Kidney (tissue), 14 donors: ENCODE measurements around the gene CD74. TPM values are rescaled to one million over a fixed set of nuclear protein-coding genes. Genes with fewer than 3 reads are reported as not detected.

Source experiments
- DNase-seq, 5 donors: peaks; one replicate each; pipeline ENCODE4 v3.0.0-alpha.2; 2013 to 2020
- FAIRE-seq: peaks from 2 replicates; lab custom pipeline; 2012; peaks lifted over from hg19 to GRCh38; lab: Jason Lieb, UNC
- H3K27ac ChIP-seq, 2 donors: one replicate each; pipeline ENCODE4 v1.7.0; 2013; ENCODE audit warnings: low read depth in 2 of 2, low read length in 2 of 2, inconsistent platforms in 1 of 2
- H3K27me3 ChIP-seq: one replicate; pipeline ENCODE4 v1.7.1; 2013; ENCODE audit warnings: low read length, inconsistent platforms; ENCODE audit not compliant: control insufficient read depth, insufficient read depth
- H3K36me3 ChIP-seq, 3 donors: one replicate each; pipeline versions ENCODE4 v1.7.0 to v1.7.1; 2013; ENCODE audit warnings: low read length in 3 of 3, control low read depth in 1 of 3, inconsistent platforms in 1 of 3; ENCODE audit not compliant: insufficient read depth in 3 of 3, control insufficient read depth in 2 of 3
- H3K4me1 ChIP-seq, 3 donors: one replicate each; pipeline versions ENCODE4 v1.7.0 to v1.7.1; 2013; ENCODE audit warnings: low read length in 3 of 3, inconsistent platforms in 1 of 3, low read depth in 1 of 3; ENCODE audit not compliant: control insufficient read depth in 2 of 3, insufficient read depth in 2 of 3
- H3K4me3 ChIP-seq, 3 donors: one replicate each; pipeline versions ENCODE4 v1.7.0 to v1.8.1; 2013; ENCODE audit warnings: low read length in 3 of 3, control low read depth in 1 of 3, inconsistent platforms in 1 of 3
- H3K9ac ChIP-seq, 3 donors: one replicate each; pipeline versions ENCODE4 v1.7.0 to v1.7.1; 2013; ENCODE audit warnings: low read length in 3 of 3, control low read depth in 1 of 3, inconsistent platforms in 1 of 3
- H3K9me3 ChIP-seq, 3 donors: one replicate each; pipeline versions ENCODE4 v1.7.0 to v1.7.1; 2013; ENCODE audit warnings: low read length in 3 of 3, control low read depth in 1 of 3, inconsistent platforms in 1 of 3; ENCODE audit not compliant: control insufficient read depth in 2 of 3, insufficient read depth in 1 of 3
- intact Hi-C: fragments of 100-400 bp; cut with DNase I; formaldehyde crosslinking; loops from one replicate; pipeline ENCODE4 v1.11.1; 2022
- polyA plus RNA-seq: library from polyadenylated mRNA; stranded (reverse); fragments of 350-450 nt; fragmentation: Illumina TruSeq; extraction: RNeasy Lipid Tissue Mini Kit (QIAGEN cat#74804); gene quantifications from one replicate; pipeline ENCODE4 v1.2.3, GENCODE V29; 2014; ENCODE audit warnings: low read depth, low replicate concordance; ENCODE audit not compliant: insufficient read depth
- total RNA-seq: library from RNA; stranded (reverse); fragmentation: NEBNext Ultra II Directional; extraction: Animal tissue kit (Norgen Biotek cat#: 25700); gene quantifications from one replicate; pipeline ENCODE4 v1.2.1, GENCODE V29; 2021
- TF ChIP-seq, protein P1 (sequence below): IDR thresholded peaks from 3 replicates; pipeline ENCODE4 v1.5.1; 2012; ENCODE audit warnings: mild to moderate bottlenecking, moderate library complexity, borderline replicate concordance; ENCODE audit not compliant: insufficient read depth; ENCODE audit errors: extremely low read depth
- donor health status: control.
- donor health status: control.
- donor health status: control.
- donor health status: control.
- donor health status: control.
- donor health status: DM: yes; HTN: yes; CAD: no.
- donor health status: Normal renal cell carcinoma (clear cell type).

Gene CD74
- total and polyA plus RNA-seq, 2 donors from 2014 or later = 1,887 to 2,003 TPM

GRCh38 chr5:150397782-150398721, 14.7 kb downstream of the CD74 start:
- intact Hi-C loops = no loop called here
- FAIRE-seq (no peak), DNase-seq (peak in 1 of 5 donors; percentile 65)
- H3K9ac ChIP-seq = no peak overlapping the region
- H3K27me3 ChIP-seq = no peaks in the 10 kb centered on the region
- H3K4me3 ChIP-seq = no peak overlapping the region
- H3K9me3 ChIP-seq = no peaks in the 10 kb centered on the region
- H3K36me3 ChIP-seq = peaks cover 2 to 44% (median 39%) of the 10 kb centered on the region in 3 donors
- no peak overlapping the region for H3K27ac ChIP-seq
- no peaks in the 10 kb centered on the region for H3K4me1 ChIP-seq
- TF ChIP-seq, protein P1, sequence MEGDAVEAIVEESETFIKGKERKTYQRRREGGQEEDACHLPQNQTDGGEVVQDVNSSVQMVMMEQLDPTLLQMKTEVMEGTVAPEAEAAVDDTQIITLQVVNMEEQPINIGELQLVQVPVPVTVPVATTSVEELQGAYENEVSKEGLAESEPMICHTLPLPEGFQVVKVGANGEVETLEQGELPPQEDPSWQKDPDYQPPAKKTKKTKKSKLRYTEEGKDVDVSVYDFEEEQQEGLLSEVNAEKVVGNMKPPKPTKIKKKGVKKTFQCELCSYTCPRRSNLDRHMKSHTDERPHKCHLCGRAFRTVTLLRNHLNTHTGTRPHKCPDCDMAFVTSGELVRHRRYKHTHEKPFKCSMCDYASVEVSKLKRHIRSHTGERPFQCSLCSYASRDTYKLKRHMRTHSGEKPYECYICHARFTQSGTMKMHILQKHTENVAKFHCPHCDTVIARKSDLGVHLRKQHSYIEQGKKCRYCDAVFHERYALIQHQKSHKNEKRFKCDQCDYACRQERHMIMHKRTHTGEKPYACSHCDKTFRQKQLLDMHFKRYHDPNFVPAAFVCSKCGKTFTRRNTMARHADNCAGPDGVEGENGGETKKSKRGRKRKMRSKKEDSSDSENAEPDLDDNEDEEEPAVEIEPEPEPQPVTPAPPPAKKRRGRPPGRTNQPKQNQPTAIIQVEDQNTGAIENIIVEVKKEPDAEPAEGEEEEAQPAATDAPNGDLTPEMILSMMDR = no peak

GRCh38 chr5:150397146-150397781, 15.4 kb downstream of the CD74 start:
- intact Hi-C loops = no loop called here
- FAIRE-seq = no peak
- H3K4me3 ChIP-seq = no peak overlapping the region
- peaks cover 0 to 52% (median 34%) of the 10 kb centered on the region in 3 donors for H3K36me3 ChIP-seq
- no peaks in the 10 kb centered on the region for H3K9me3 ChIP-seq
- TF ChIP-seq, protein P1 = no peak
- H3K27me3 ChIP-seq = no peaks in the 10 kb centered on the region
- no peak overlapping the region for H3K27ac ChIP-seq
- DNase-seq = peak in 1 of 5 donors; percentile 56
- no peaks in the 10 kb centered on the region for H3K4me1 ChIP-seq
- no peak overlapping the region for H3K9ac ChIP-seq

DNA sequence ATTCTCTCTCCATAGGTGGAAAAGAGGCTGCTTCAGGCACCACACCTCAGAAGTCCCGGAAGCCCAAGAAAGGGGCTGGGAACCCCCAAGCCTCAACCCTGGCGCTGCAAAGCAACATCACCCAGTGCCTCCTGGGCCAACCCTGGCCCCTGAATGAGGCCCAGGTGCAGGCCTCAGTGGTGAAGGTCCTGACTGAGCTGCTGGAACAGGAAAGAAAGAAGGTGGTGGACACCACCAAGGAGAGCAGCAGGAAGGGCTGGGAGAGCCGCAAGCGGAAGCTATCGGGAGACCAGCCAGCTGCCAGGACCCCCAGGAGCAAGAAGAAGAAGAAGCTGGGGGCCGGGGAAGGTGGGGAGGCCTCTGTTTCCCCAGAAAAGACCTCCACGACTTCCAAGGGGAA, 16.4 kb downstream of the CD74 start:
- Histone ChIP-seq H3K4me3 (no peak overlapping the region), H3K9me3 (no peaks in the 10 kb centered on the region), H3K36me3 (peaks cover 0 to 51% (median 36%) of the 10 kb centered on the region in 3 donors), H3K9ac (no peak overlapping the region), H3K27me3 (no peaks in the 10 kb centered on the region), H3K4me1 (no peaks in the 10 kb centered on the region), H3K27ac (no peak overlapping the region)
- peak in 1 of 5 donors; percentile 59 for DNase-seq
- TF ChIP-seq, protein P1 = no peak
- no peak for FAIRE-seq
- intact Hi-C loops = no loop called here
